H9 (cell line): ENCODE data around the gene FHL1. TPM values are rescaled to one million over a fixed set of nuclear protein-coding genes. Genes with fewer than 3 reads are reported as not detected.

Experiments
- DNase-seq: peaks from one replicate; pipeline ENCODE4 v3.0.0-alpha.2; 2017
- H2AFZ ChIP-seq: one replicate; pipeline ENCODE4 v1.6.1; 2013; ENCODE audit warnings: mild to moderate bottlenecking, low read length, control low read depth, moderate library complexity
- H2AK5ac ChIP-seq: 2 replicates; pipeline ENCODE4 v1.6.1; 2013; ENCODE audit warnings: low read length, control low read depth, mixed read lengths; ENCODE audit not compliant: insufficient read length
- H2BK120ac ChIP-seq: one replicate; pipeline ENCODE4 v1.6.1; 2013; ENCODE audit warnings: low read depth, mild to moderate bottlenecking, low read length, control low read depth, inconsistent platforms; ENCODE audit not compliant: poor library complexity, severe bottlenecking
- H2BK12ac ChIP-seq: 2 replicates; pipeline ENCODE4 v1.6.1; 2013; ENCODE audit warnings: low read length, control low read depth, mixed read lengths, low read depth; ENCODE audit not compliant: insufficient read length
- H2BK15ac ChIP-seq: 2 replicates; pipeline ENCODE4 v1.6.1; 2013; ENCODE audit warnings: low read depth, low read length, control low read depth
- H2BK20ac ChIP-seq: one replicate; pipeline ENCODE4 v1.6.1; 2013; ENCODE audit warnings: low read depth, mild to moderate bottlenecking, low read length, control low read depth, inconsistent platforms; ENCODE audit not compliant: poor library complexity, severe bottlenecking
- H2BK5ac ChIP-seq: 2 replicates; pipeline ENCODE4 v1.6.1; 2013; ENCODE audit warnings: low read length, control low read depth, mixed read lengths; ENCODE audit not compliant: insufficient read length
- H3K14ac ChIP-seq: 2 replicates; pipeline ENCODE4 v1.6.1; 2013; ENCODE audit warnings: low read length, control low read depth; ENCODE audit not compliant: insufficient read depth
- H3K18ac ChIP-seq: 2 replicates; pipeline ENCODE4 v1.6.1; 2013; ENCODE audit warnings: low read depth, mild to moderate bottlenecking, mixed read lengths, low read length, control low read depth; ENCODE audit not compliant: insufficient read length
- H3K23ac ChIP-seq: 2 replicates; pipeline ENCODE4 v1.6.1; 2013; ENCODE audit warnings: low read length, control low read depth, mixed read lengths, low read depth; ENCODE audit not compliant: insufficient read length
- H3K23me2 ChIP-seq: 2 replicates; pipeline ENCODE4 v1.6.1; 2013; ENCODE audit warnings: low read depth, mild to moderate bottlenecking, mixed read lengths, low read length, control low read depth; ENCODE audit not compliant: insufficient read length, poor library complexity, severe bottlenecking
- H3K27ac ChIP-seq: 2 replicates; pipeline ENCODE4 v1.5.1; 2013; ENCODE audit warnings: low read length, control low read depth, mixed read lengths, low read depth; ENCODE audit not compliant: insufficient read length
- H3K27me3 ChIP-seq: 2 replicates; pipeline ENCODE4 v1.6.1; 2013; ENCODE audit warnings: low read length, control low read depth, inconsistent platforms; ENCODE audit not compliant: insufficient read depth
- H3K4ac ChIP-seq: 2 replicates; pipeline ENCODE4 v1.6.1; 2013; ENCODE audit warnings: low read depth, mild to moderate bottlenecking, control low read depth, inconsistent platforms, low read length, moderate library complexity
- H3K4me1 ChIP-seq: 2 replicates; pipeline ENCODE4 v1.6.1; 2013; ENCODE audit warnings: low read length, control low read depth, inconsistent platforms; ENCODE audit not compliant: insufficient read depth
- H3K4me2 ChIP-seq: 2 replicates; pipeline ENCODE4 v1.6.1; 2013; ENCODE audit warnings: low read length, control low read depth, mixed read lengths; ENCODE audit not compliant: insufficient read length, insufficient read depth
- H3K56ac ChIP-seq: 2 replicates; pipeline ENCODE4 v1.6.1; 2013; ENCODE audit warnings: low read depth, mild to moderate bottlenecking, mixed read lengths, low read length, control low read depth; ENCODE audit not compliant: insufficient read length
- H3K79me1 ChIP-seq: 2 replicates; pipeline ENCODE4 v1.6.1; 2013; ENCODE audit warnings: low read depth, mild to moderate bottlenecking, moderate library complexity, low read length, control low read depth, inconsistent platforms; ENCODE audit not compliant: insufficient read depth, poor library complexity, severe bottlenecking
- H3K79me2 ChIP-seq: 2 replicates; pipeline ENCODE4 v1.6.1; 2013; ENCODE audit warnings: low read length, control low read depth, inconsistent platforms; ENCODE audit not compliant: insufficient read depth
- H3K9ac ChIP-seq: 2 replicates; pipeline ENCODE4 v1.6.1; 2013; ENCODE audit warnings: low read length, control low read depth, mixed read lengths; ENCODE audit not compliant: insufficient read length; ENCODE audit errors: extremely low read depth
- H3K9me3 ChIP-seq: one replicate; pipeline ENCODE4 v1.6.1; 2013; ENCODE audit warnings: low read depth, low read length, inconsistent platforms; ENCODE audit not compliant: control insufficient read depth
- H3T11ph ChIP-seq: one replicate; pipeline ENCODE4 v1.6.1; 2013; ENCODE audit warnings: mild to moderate bottlenecking, low read length, control low read depth, inconsistent platforms
- H4K20me1 ChIP-seq: one replicate; pipeline ENCODE4 v1.6.1; 2013; ENCODE audit not compliant: control insufficient read depth, insufficient read length, insufficient read depth
- H4K5ac ChIP-seq: 2 replicates; pipeline ENCODE4 v1.6.1; 2013; ENCODE audit warnings: low read depth, mild to moderate bottlenecking, mixed read lengths, low read length, control low read depth; ENCODE audit not compliant: insufficient read length
- H4K8ac ChIP-seq: replicated peaks from 2 replicates; pipeline ENCODE4 v1.6.1; 2013; ENCODE audit warnings: low read length, control low read depth, mixed read lengths, low read depth; ENCODE audit not compliant: insufficient read length
- H4K91ac ChIP-seq: 2 replicates; pipeline ENCODE4 v1.6.1; 2013; ENCODE audit warnings: low read depth, mild to moderate bottlenecking, moderate library complexity, mixed read lengths, low read length, control low read depth; ENCODE audit not compliant: insufficient read length
- H3K27ac Mint-ChIP-seq, 3 experiments: 2 replicates in 2 of 3; 3 replicates in 1 of 3; pipeline ENCODE4 v1.8.0; 2020 to 2021; ENCODE audit warnings: mixed read lengths in 3 of 3, mild to moderate bottlenecking in 1 of 3, moderate library complexity in 1 of 3
- H3K27me3 Mint-ChIP-seq: 2 replicates; pipeline ENCODE4 v1.8.0; 2021; ENCODE audit warnings: low read depth, mild to moderate bottlenecking, moderate library complexity, mixed read lengths
- H3K36me3 Mint-ChIP-seq, 3 experiments: 2 replicates in 2 of 3; 3 replicates in 1 of 3; pipeline ENCODE4 v1.8.0; 2020 to 2021; ENCODE audit warnings: low read depth in 3 of 3, mixed read lengths in 3 of 3; ENCODE audit not compliant: insufficient read depth in 1 of 3
- H3K4me1 Mint-ChIP-seq, 2 experiments: 2 replicates each; pipeline ENCODE4 v1.8.0; 2020; ENCODE audit warnings: mixed read lengths in 2 of 2
- H3K4me3 Mint-ChIP-seq, 2 experiments: 2 replicates in 1 of 2; 3 replicates in 1 of 2; pipeline ENCODE4 v1.8.0; 2020 to 2021; ENCODE audit warnings: mild to moderate bottlenecking in 2 of 2, mixed read lengths in 2 of 2, moderate library complexity in 1 of 2
- H3K9me3 Mint-ChIP-seq, 2 experiments: 2 replicates in 1 of 2; 3 replicates in 1 of 2; pipeline ENCODE4 v1.8.0; 2020; ENCODE audit warnings: mild to moderate bottlenecking in 2 of 2, mixed read lengths in 2 of 2, moderate library complexity in 1 of 2
- CTCF ChIP-seq: fragments of 200-600 bp; sonication (generic); conservative IDR thresholded peaks from 3 replicates; pipeline ENCODE4 v1.8.0; 2021; ENCODE audit warnings: antibody characterized with exemption, mild to moderate bottlenecking
- WGBS: extraction: QIAGEN DNeasy Blood & Tissue Kit; methylation state at CpG from one replicate; pipeline ENCODE4 v1.1.7; 2013; ENCODE audit warnings: missing lambda C conversion rate, low lambda C conversion rate, mixed read lengths; ENCODE audit not compliant: insufficient read length; ENCODE audit errors: extremely low coverage; 5-methylcytosine and 5-hydroxymethylcytosine counted together
- total RNA-seq: library from RNA; stranded (reverse); gene quantifications from 2 replicates; pipeline ENCODE4 v1.2.1, GENCODE V29; 2021

The FHL1 gene
- total RNA-seq, 1 experiment from 2014 or later = 20.0 TPM

DNA sequence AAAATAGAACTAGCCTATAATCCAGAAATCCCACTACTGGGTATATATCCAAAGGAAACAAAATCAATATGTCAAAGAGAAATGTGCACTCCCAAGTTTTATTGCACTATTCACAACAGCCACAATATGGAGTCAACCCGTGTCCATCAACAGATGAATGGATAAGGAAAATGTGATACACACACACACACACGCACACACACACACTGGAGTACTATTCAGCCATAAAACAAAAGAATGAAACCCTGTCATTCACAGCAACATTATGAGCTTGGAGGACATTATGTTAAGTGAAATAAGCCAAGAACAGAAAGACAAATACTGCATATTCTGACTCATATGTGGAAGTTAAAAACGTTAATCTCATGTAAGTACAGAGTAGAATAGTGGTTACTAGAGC, 5.8 kb upstream of the FHL1 start:
- H2BK12ac ChIP-seq = no peak overlapping the region
- H4K91ac ChIP-seq = no peak overlapping the region
- no peak overlapping the region for H3K27ac Mint-ChIP-seq
- no peak overlapping the region for H2BK20ac ChIP-seq
- no peak overlapping the region for H3K18ac ChIP-seq
- H3K79me2 ChIP-seq = no peaks in the 10 kb centered on the region
- DNase-seq = no peak
- H3K23ac ChIP-seq = no peak overlapping the region
- no peak overlapping the region for H3K4me2 ChIP-seq
- no CpG with 5 or more reads among the region's 3 CpGs for WGBS
- no peak overlapping the region for H3K4ac ChIP-seq
- no peak overlapping the region for H3K9ac ChIP-seq
- H3K9me3 ChIP-seq = peaks cover 34% of the 10 kb centered on the region
- no peak overlapping the region for H2BK5ac ChIP-seq
- H3T11ph ChIP-seq = no peak overlapping the region
- no peak overlapping the region for H2AK5ac ChIP-seq
- H3K79me1 ChIP-seq = no peaks in the 10 kb centered on the region
- H3K23me2 ChIP-seq = no peaks in the 10 kb centered on the region
- no peaks in the 10 kb centered on the region for H4K20me1 ChIP-seq
- no peak overlapping the region for H2BK120ac ChIP-seq
- peaks cover 34% of the 10 kb centered on the region for H3K27me3 Mint-ChIP-seq
- H4K8ac ChIP-seq = no peak overlapping the region
- H3K4me1 ChIP-seq = no peaks in the 10 kb centered on the region
- H3K4me1 Mint-ChIP-seq = peaks cover 7 to 12% of the 10 kb centered on the region in 2 experiments
- peaks cover 65 to 78% of the 10 kb centered on the region in 2 experiments for H3K9me3 Mint-ChIP-seq
- peaks cover 2% of the 10 kb centered on the region; the same call in 1 of the 2 replicates for H3K27me3 ChIP-seq
- H2BK15ac ChIP-seq = no peak overlapping the region
- no peak for TF ChIP-seq CTCF
- H3K27ac ChIP-seq = no peak overlapping the region
- H4K5ac ChIP-seq = no peak overlapping the region
- H3K4me3 Mint-ChIP-seq = no peak overlapping the region
- H3K56ac ChIP-seq = no peak overlapping the region
- no peak overlapping the region for H3K14ac ChIP-seq
- H3K36me3 Mint-ChIP-seq = peaks cover 4% of the 10 kb centered on the region in 3 experiments; a peak in 5 of 7 replicates
- H2AFZ ChIP-seq = no peak overlapping the region
